Peyer's patch (tissue), 4 donors: ENCODE data around the gene TUT1. TPM values are rescaled to one million over a fixed set of nuclear protein-coding genes. Genes with fewer than 3 reads are reported as not detected.

ENCODE experiments used
- DNase-seq, 3 donors: peaks; one replicate each; pipeline ENCODE4 v3.0.0-alpha.2; 2017 to 2019
- H3K27ac ChIP-seq, 4 donors: fragments of 200-600 bp; sonication (generic); one replicate each; pipeline ENCODE4 v1.5.1; 2016 to 2019
- H3K27me3 ChIP-seq, 2 donors: fragments of 200-600 bp; sonication (generic); one replicate each; pipeline ENCODE4 v1.5.1; 2019
- H3K36me3 ChIP-seq, 3 donors: fragments of 200-600 bp; sonication (generic); one replicate each; pipeline ENCODE4 v1.5.1; 2016 to 2019
- H3K4me1 ChIP-seq, 4 donors: fragments of 200-600 bp; sonication (generic); one replicate each; pipeline ENCODE4 v1.5.1; 2016 to 2019
- H3K4me3 ChIP-seq, 4 donors: fragments of 200-600 bp; sonication (generic); 1 replicate in 3 of 4; 2 replicates in 1 of 4; pipeline ENCODE4 v1.5.1; 2016 to 2019; ENCODE audit warnings: mild to moderate bottlenecking in 1 of 4
- H3K9me3 ChIP-seq, 4 donors: fragments of 200-600 bp; sonication (generic); one replicate each; pipeline ENCODE4 v1.5.1; 2016 to 2019; ENCODE audit warnings: mild to moderate bottlenecking in 1 of 4
- CTCF ChIP-seq, 6 experiments: fragments of 450-650 bp in 4 of 6; fragments of 200-600 bp in 2 of 6; sonication (generic) in 1 of 6; IDR thresholded peaks; one replicate each; pipeline ENCODE4 v1.5.1; 2017 to 2019; ENCODE audit warnings: antibody characterized with exemption in 6 of 6, mild to moderate bottlenecking in 3 of 6, moderate library complexity in 1 of 6
- POLR2A ChIP-seq, 2 donors: fragments of 450-650 bp; IDR thresholded peaks; one replicate each; pipeline ENCODE4 v1.5.1; 2017; ENCODE audit warnings: antibody characterized with exemption in 2 of 2, mild to moderate bottlenecking in 2 of 2, moderate library complexity in 2 of 2
- total RNA-seq, 4 donors: library from RNA; depleted of rRNA; stranded (reverse); fragments of >200 nt; gene quantifications; one replicate each; pipeline ENCODE4 v1.1.0, GENCODE V29; 2016

Gene TUT1
- total RNA-seq, 4 donors from 2014 or later = 5.0 to 29.4 (median 17.5) TPM

GRCh38 chr11:62613291-62613778, 22.0 kb upstream of the TUT1 start:
- no peaks in the 10 kb centered on the region for H3K27me3 ChIP-seq
- DNase-seq = no peak
- no peak for TF ChIP-seq POLR2A (IDR thresholded peaks at IDR 0.05)
- TF ChIP-seq CTCF (IDR thresholded peaks at IDR 0.05) = no peak
- peaks cover 3 to 22% (median 13%) of the 10 kb centered on the region in 4 donors for H3K4me1 ChIP-seq
- H3K36me3 ChIP-seq = peaks cover 0 to 24% (median 0%) of the 10 kb centered on the region in 3 donors
- H3K27ac ChIP-seq = peak overlapping the region; percentile 93 to 98 (median 96)
- peak overlapping the region in 3 of 4 donors; percentile 71 to 86 (median 74) for H3K4me3 ChIP-seq
- H3K9me3 ChIP-seq = no peaks in the 10 kb centered on the region

GRCh38 chr11:62612366-62613290, 21.3 kb upstream of the TUT1 start, which contains the start of the genes EML3 and ROM1:
Gene EML3, minus strand, starts transcription at chr11:62612775. Its CDS starts 318 bp downstream, at chr11:62612457.
Gene ROM1, plus strand, starts transcription at chr11:62613257. Its CDS starts 25 bp downstream, at chr11:62613282.
- peak within 1 kb of the TSS; percentile 93 to 98 (median 96) for H3K27ac ChIP-seq
- H3K9me3 ChIP-seq = no peaks in the 10 kb centered on the region
- H3K27me3 ChIP-seq = no peaks in the 10 kb centered on the region
- peak in 1 of 2 donors; percentile 12 for TF ChIP-seq POLR2A (IDR thresholded peaks at IDR 0.05)
- TF ChIP-seq CTCF (IDR thresholded peaks at IDR 0.05) = peak; percentile 91 to 100 (median 95)
- peak within 1 kb of the TSS; percentile 71 to 92 (median 80) for H3K4me3 ChIP-seq
- peaks cover 0 to 24% (median 0%) of the 10 kb centered on the region in 3 donors for H3K36me3 ChIP-seq
- peaks cover 3 to 22% (median 13%) of the 10 kb centered on the region in 4 donors for H3K4me1 ChIP-seq
- peak; percentile 89 to 96 (median 93) for DNase-seq

- TF ChIP-seq POLR2A (IDR thresholded peaks at IDR 0.05) (no peak), CTCF (IDR thresholded peaks at IDR 0.05) (peak in 2 of 6 experiments; percentile 3 to 5)
- Histone ChIP-seq H3K4me3 (peak overlapping the region; percentile 71 to 92 (median 80)), H3K27me3 (no peaks in the 10 kb centered on the region), H3K27ac (peak overlapping the region; percentile 93 to 98 (median 96)), H3K36me3 (peaks cover 0 to 16% (median 0%) of the 10 kb centered on the region in 3 donors), H3K9me3 (no peaks in the 10 kb centered on the region), H3K4me1 (peaks cover 3 to 26% (median 13%) of the 10 kb centered on the region in 4 donors)
- peak in 2 of 3 donors; percentile 52 to 61 for DNase-seq
Observed at GRCh38 chr11:62611705-62612365, 20.5 kb upstream of the TUT1 start.

- H3K36me3 ChIP-seq = peaks cover 0 to 10% (median 0%) of the 10 kb centered on the region in 3 donors
- H3K4me3 ChIP-seq = peak overlapping the region; percentile 71 to 92 (median 80)
- no peak for DNase-seq
- no peaks in the 10 kb centered on the region for H3K9me3 ChIP-seq
- no peak for TF ChIP-seq POLR2A (IDR thresholded peaks at IDR 0.05)
- TF ChIP-seq CTCF (IDR thresholded peaks at IDR 0.05) = no peak
- H3K27me3 ChIP-seq = no peaks in the 10 kb centered on the region
- H3K27ac ChIP-seq = peak overlapping the region; percentile 93 to 98 (median 96)
- H3K4me1 ChIP-seq = peaks cover 3 to 27% (median 13%) of the 10 kb centered on the region in 4 donors
Observed at GRCh38 chr11:62610814-62611704, 19.7 kb upstream of the TUT1 start.
